ENCODE measurements around the gene PRPF31.

PRPF31 gene

DNA sequence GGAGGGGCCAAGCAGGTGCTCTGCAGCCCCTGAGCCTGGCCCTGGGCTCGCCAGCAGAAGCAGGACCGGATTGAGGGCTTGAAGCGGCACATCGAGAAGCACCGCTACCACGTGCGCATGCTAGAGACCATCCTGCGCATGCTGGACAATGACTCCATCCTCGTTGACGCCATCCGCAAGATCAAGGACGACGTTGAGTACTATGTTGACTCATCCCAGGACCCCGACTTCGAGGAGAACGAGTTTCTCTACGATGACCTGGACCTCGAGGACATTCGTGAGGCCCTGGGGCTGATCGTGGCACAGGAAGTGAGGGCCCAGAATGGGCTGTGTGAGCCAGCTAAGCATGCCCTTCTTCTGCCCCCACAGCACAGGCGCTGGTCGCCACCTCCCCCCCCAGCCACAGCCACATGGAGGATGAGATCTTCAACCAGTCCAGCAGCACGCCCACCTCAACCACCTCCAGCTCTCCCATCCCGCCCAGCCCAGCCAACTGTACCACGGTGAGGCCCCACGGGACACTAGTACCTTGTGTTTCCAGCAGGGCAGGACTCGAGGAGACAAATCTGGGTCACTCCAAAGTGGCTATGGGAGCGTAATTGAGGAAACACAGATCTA is 30.1 kb downstream of the PRPF31 start:
- DNase-seq (ENCODE audit: insufficient read length, low spot score), result no peak
- FAIRE-seq, result no peak
- TF ChIP-seq, protein P1, sequence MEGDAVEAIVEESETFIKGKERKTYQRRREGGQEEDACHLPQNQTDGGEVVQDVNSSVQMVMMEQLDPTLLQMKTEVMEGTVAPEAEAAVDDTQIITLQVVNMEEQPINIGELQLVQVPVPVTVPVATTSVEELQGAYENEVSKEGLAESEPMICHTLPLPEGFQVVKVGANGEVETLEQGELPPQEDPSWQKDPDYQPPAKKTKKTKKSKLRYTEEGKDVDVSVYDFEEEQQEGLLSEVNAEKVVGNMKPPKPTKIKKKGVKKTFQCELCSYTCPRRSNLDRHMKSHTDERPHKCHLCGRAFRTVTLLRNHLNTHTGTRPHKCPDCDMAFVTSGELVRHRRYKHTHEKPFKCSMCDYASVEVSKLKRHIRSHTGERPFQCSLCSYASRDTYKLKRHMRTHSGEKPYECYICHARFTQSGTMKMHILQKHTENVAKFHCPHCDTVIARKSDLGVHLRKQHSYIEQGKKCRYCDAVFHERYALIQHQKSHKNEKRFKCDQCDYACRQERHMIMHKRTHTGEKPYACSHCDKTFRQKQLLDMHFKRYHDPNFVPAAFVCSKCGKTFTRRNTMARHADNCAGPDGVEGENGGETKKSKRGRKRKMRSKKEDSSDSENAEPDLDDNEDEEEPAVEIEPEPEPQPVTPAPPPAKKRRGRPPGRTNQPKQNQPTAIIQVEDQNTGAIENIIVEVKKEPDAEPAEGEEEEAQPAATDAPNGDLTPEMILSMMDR (IDR thresholded peaks at IDR 0.05; ENCODE audit: insufficient read depth, missing control alignments), result no peak

DNA sequence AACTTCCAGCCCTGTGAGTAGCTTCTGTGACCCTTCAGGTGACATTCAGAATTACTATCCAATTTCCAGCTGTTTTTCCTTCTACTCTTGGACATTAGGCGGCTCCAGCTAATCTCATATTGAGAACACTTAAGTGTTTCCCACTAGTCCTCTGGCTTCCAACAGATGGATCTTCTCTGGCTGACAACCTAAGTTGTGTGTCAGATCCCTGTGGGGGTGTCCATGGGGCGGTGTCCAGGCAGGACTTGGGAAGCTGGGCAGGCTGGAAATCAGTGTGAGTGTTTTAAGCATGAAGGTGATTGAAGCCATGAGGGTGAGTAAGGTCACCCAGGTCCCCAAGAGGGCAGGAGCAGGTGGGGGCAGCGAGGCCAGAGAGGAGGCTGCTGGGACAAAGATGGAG is 32.1 kb downstream of the PRPF31 start:
- TF ChIP-seq, protein P1 (IDR thresholded peaks at IDR 0.05; ENCODE audit: insufficient read depth, missing control alignments), result no peak
- no peak for FAIRE-seq

DNA sequence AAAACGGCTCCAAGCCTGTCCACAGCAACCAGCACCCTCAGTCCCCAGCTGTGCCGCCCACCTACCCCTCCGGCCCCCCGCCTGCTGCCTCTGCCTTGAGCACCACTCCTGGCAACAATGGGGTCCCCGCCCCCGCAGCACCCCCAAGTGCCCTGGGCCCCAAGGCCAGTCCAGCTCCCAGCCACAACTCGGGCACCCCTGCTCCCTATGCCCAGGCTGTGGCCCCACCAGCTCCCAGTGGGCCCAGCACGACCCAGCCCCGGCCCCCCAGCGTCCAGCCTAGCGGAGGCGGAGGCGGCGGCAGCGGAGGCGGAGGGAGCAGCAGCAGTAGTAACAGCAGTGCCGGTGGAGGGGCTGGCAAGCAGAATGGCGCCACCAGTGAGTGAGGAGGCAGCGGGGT is 32.6 kb downstream of the PRPF31 start:
- FAIRE-seq (no peak), DNase-seq (ENCODE audit: insufficient read length, low spot score) (no peak)
- TF ChIP-seq, protein P1 (IDR thresholded peaks at IDR 0.05; ENCODE audit: insufficient read depth, missing control alignments), result no peak

More for the DNA sequence above, 32.1 kb downstream of the PRPF31 start:
- DNase-seq (ENCODE audit: insufficient read length, low spot score), result no peak

DNA sequence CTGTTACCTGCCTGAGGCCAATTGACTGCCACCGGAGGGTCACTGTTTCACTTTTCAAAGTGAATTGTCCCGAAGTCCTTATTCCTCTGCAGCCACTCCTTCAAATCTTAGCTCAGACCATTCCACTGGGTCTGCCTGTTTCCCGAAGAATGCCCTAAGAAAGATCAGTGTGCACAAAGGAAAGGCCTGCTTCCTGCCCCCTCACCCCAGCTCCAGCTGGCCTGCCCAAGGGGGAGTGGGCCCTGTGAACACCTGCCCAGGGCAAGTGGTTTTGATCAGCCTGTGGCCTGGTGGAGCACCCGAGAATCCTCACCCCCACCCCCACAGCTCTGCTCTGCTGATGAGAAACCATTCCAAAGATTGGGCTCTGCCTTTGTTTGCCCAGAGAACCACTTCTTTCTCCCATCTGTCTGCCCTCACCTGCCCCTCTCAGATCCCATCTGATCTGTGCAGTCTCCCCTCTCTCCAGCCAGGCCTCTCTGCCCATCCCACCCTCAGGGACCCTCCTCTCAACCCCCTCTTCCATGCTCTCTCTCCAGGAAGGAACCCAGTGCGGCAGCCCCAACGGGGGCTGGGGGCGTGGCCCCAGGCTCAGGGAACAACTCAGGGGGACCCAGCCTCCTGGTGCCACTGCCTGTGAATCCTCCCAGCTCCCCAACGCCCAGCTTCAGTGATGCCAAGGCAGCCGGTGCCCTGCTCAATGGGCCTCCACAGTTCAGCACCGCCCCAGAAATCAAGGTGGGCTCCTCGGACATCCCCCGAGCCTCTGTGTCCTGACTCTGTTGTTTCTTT is 33.7 kb downstream of the PRPF31 start:
- FAIRE-seq (no peak), DNase-seq (ENCODE audit: insufficient read length, low spot score) (no peak)
- TF ChIP-seq, protein P1 (IDR thresholded peaks at IDR 0.05; ENCODE audit: insufficient read depth, missing control alignments), result no peak

DNA sequence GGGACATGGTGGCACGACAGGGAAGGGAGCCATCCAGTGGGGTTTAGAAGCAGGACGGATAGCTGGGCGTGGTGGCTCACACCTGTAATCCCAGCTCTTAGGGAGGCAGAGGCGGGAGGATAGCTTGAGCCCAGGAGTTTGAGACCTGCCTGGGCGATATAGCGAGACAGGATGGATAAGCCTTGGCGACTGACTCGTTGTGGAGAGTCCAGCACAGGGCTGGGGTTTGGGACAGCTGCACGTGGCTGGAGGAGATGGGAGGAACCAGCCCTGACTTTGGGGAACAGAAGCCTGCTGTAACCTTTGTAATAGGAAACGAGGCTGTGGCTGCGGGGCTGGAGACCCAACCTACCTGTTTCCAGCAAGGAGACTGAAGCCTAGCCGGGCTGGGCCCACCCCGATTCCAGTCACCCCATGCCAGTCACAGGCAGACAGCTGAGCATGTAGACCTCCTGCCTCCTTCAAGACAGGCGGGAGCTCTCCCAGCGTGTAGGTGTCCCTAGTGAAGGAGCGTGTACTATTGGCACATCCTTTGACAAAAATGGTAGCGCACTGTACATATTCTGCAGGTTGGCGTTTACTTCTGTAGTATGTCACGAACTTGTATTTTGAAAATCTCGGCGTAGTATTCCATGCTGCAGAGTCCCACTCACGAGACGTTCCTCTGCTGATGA is 35.9 kb downstream of the PRPF31 start:
- TF ChIP-seq, protein P1 (IDR thresholded peaks at IDR 0.05; ENCODE audit: insufficient read depth, missing control alignments), result no peak
- DNase-seq (ENCODE audit: insufficient read length, low spot score) (no peak), FAIRE-seq (no peak)

DNA sequence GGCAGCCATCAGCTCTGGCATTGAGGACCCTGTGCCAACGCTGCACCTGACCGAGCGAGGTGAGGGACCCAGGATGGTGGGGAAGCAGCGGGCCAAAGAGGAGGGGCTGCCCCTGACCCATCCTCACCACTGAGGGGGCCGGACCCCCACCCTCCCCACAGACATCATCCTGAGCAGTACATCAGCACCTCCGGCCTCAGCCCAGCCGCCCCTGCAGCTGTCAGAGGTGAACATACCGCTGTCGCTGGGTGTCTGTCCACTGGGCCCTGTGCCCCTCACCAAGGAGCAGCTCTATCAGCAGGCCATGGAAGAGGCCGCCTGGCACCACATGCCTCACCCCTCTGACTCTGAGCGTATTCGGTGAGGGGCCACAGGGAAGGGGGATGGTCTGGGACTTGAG is 36.7 kb downstream of the PRPF31 start:
- no peak for DNase-seq (ENCODE audit: insufficient read length, low spot score)
- TF ChIP-seq, protein P1 (IDR thresholded peaks at IDR 0.05; ENCODE audit: insufficient read depth, missing control alignments), result no peak
- FAIRE-seq, result no peak
